Smooth muscle cell (in vitro differentiated cells): ENCODE measurements around the gene RASGRF1. TPM values are rescaled to one million over a fixed set of nuclear protein-coding genes. Genes with fewer than 3 reads are reported as not detected.

Source experiments
- DNase-seq: peaks from one replicate; lab custom pipeline; 2025; ENCODE audit not compliant: unreplicated experiment; lab: John Stamatoyannopoulos, UW
- H2AFZ ChIP-seq: fragments of 200-600 bp; sonication (generic); 2 replicates; pipeline ENCODE4 v1.6.0; 2016; ENCODE audit warnings: antibody characterized with exemption, low read depth, mild to moderate bottlenecking
- H3F3A ChIP-seq: fragments of 200-600 bp; sonication (generic); 2 replicates; pipeline ENCODE4 v1.6.0; 2017; ENCODE audit warnings: antibody characterized with exemption, low read depth
- H3K27ac ChIP-seq: fragments of 200-600 bp; sonication (generic); 2 replicates; pipeline ENCODE4 v1.5.1; 2016; ENCODE audit warnings: low read depth, mild to moderate bottlenecking
- H3K27me3 ChIP-seq: fragments of 200-600 bp; sonication (generic); 2 replicates; pipeline ENCODE4 v1.6.1; 2016; ENCODE audit warnings: low read depth, mild to moderate bottlenecking
- H3K36me3 ChIP-seq: fragments of 200-600 bp; sonication (generic); 2 replicates; pipeline ENCODE4 v1.5.1; 2016; ENCODE audit warnings: low read depth
- H3K4me1 ChIP-seq: fragments of 200-600 bp; sonication (generic); 2 replicates; pipeline ENCODE4 v1.5.1; 2016; ENCODE audit warnings: low read depth
- H3K4me2 ChIP-seq: fragments of 200-600 bp; sonication (generic); 2 replicates; pipeline ENCODE4 v1.6.0; 2016; ENCODE audit warnings: mild to moderate bottlenecking
- H3K4me3 ChIP-seq: fragments of 200-600 bp; sonication (generic); 2 replicates; pipeline ENCODE4 v1.5.1; 2016; ENCODE audit warnings: mild to moderate bottlenecking
- H3K79me2 ChIP-seq: fragments of 200-600 bp; sonication (generic); 2 replicates; pipeline ENCODE4 v1.6.0; 2016; ENCODE audit warnings: low read depth, mild to moderate bottlenecking
- H3K9ac ChIP-seq: fragments of 200-600 bp; sonication (generic); 2 replicates; pipeline ENCODE4 v1.6.0; 2016; ENCODE audit warnings: low read depth
- H3K9me3 ChIP-seq: fragments of 200-600 bp; sonication (generic); replicated peaks from 2 replicates; pipeline ENCODE4 v1.5.1; 2016; ENCODE audit warnings: low read depth
- H4K20me1 ChIP-seq: fragments of 200-600 bp; sonication (generic); 2 replicates; pipeline ENCODE4 v1.6.0; 2016; ENCODE audit warnings: low read depth
- CTCF ChIP-seq: fragments of 200-600 bp; sonication (generic); IDR thresholded peaks from 2 replicates; pipeline ENCODE4 v1.5.1; 2017; ENCODE audit warnings: borderline replicate concordance, mild to moderate bottlenecking, antibody characterized with exemption; ENCODE audit not compliant: insufficient read depth, poor library complexity, severe bottlenecking
- WGBS: methylation state at CpG from one replicate; pipeline ENCODE4 v1.1.7; 2016; ENCODE audit warnings: low lambda C conversion rate; 5-methylcytosine and 5-hydroxymethylcytosine counted together
- polyA plus RNA-seq: library from polyadenylated mRNA; unstranded; fragments of >200 nt; fragmentation: Nextera tagmentation; extraction: Ambion mirVana; gene quantifications from 2 replicates; pipeline ENCODE4 v1.2.1, GENCODE V29; 2016
- total RNA-seq: library from RNA; depleted of rRNA; stranded (reverse); fragments of >200 nt; gene quantifications from 2 replicates; pipeline ENCODE4 v1.2.3, GENCODE V29; 2014

RASGRF1 gene
- total and polyA plus RNA-seq, 2 experiments from 2014 or later = 0.17 to 0.22 TPM

GRCh38 chr15:78938658-78939488 is 151.7 kb downstream of the RASGRF1 start:
- H3K9ac ChIP-seq = no peak overlapping the region
- no peaks in the 10 kb centered on the region for H4K20me1 ChIP-seq
- TF ChIP-seq CTCF = no peak
- no peak overlapping the region for H3K4me2 ChIP-seq
- H3K4me1 ChIP-seq = no peaks in the 10 kb centered on the region
- H3K27ac ChIP-seq = no peak overlapping the region
- no peaks in the 10 kb centered on the region for H3K27me3 ChIP-seq
- no peak overlapping the region for H2AFZ ChIP-seq
- H3K9me3 ChIP-seq = no peaks in the 10 kb centered on the region
- WGBS = 93% methylated on average over 6 of the region's 6 CpGs
- no peak for DNase-seq
- H3K4me3 ChIP-seq = no peak overlapping the region
- H3K79me2 ChIP-seq = no peaks in the 10 kb centered on the region
- H3F3A ChIP-seq = no peaks in the 10 kb centered on the region
- no peaks in the 10 kb centered on the region for H3K36me3 ChIP-seq

DNA sequence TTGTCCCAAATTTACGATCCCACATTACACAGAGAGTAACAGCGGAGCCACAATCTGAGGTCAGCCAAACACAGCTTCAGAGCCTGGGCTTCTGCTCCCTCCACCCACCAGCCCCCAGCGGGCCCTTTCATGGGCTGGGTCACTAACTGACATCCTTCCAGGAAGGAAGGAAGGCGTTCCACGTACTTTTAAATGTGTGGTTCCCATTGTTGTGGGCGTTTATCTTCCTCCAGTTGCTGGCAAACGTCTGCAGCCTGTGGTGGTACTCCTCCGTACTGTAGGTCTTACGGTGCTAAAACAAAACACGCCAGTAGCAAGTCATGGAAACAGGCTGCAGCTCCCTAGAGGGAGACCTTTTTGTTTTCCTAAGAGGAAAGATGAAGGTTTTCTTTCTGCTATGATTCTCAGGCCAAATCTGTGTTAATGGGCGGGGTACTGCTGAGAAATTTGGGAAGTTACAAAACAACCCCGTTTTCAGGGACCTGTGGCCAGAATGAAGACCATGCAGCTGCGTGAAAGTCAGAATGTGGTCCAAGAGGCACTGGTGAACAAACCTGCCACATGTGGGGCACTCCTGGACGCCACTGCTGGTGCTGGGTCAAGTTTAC is 153.3 kb downstream of the RASGRF1 start:
- no peak for DNase-seq
- Histone ChIP-seq H3K4me3 (no peak overlapping the region), H3K9ac (no peak overlapping the region), H3K27ac (no peak overlapping the region), H3K4me2 (no peak overlapping the region), H3K4me1 (no peaks in the 10 kb centered on the region), H3K79me2 (no peaks in the 10 kb centered on the region), H3K36me3 (no peaks in the 10 kb centered on the region), H2AFZ (no peak overlapping the region), H3K9me3 (no peaks in the 10 kb centered on the region), H3F3A (no peaks in the 10 kb centered on the region), H4K20me1 (no peaks in the 10 kb centered on the region), H3K27me3 (no peaks in the 10 kb centered on the region)
- no peak for TF ChIP-seq CTCF
- WGBS = 79% methylated on average over 14 of the region's 14 CpGs

GRCh38 chr15:78934655-78935023 is 155.9 kb downstream of the RASGRF1 start:
- Histone ChIP-seq H3K9me3 (no peaks in the 10 kb centered on the region), H3K4me3 (no peak overlapping the region), H3K79me2 (no peaks in the 10 kb centered on the region), H3K9ac (no peak overlapping the region), H3K27me3 (no peaks in the 10 kb centered on the region), H3F3A (no peaks in the 10 kb centered on the region), H3K27ac (no peak overlapping the region), H4K20me1 (no peaks in the 10 kb centered on the region), H3K4me1 (no peaks in the 10 kb centered on the region), H3K4me2 (no peak overlapping the region), H3K36me3 (no peaks in the 10 kb centered on the region), H2AFZ (no peak overlapping the region)
- WGBS = 77% methylated on average over 5 of the region's 5 CpGs
- TF ChIP-seq CTCF = no peak
- DNase-seq = no peak
